Suprapubic skin (tissue), 3 donors: Measurements from ENCODE around the gene PCBD1.

Experiments
- CTCF ChIP-seq, 2 donors: fragments of 200-600 bp in 1 of 2; fragments of 450-650 bp in 1 of 2; sonication (generic) in 1 of 2; IDR thresholded peaks; one replicate each; pipeline ENCODE4 v1.5.1; 2016 to 2019; ENCODE audit warnings: antibody characterized with exemption in 2 of 2, mild to moderate bottlenecking in 1 of 2, moderate library complexity in 1 of 2
- POLR2A ChIP-seq, 2 donors: fragments of 450-650 bp; IDR thresholded peaks; one replicate each; pipeline ENCODE4 v1.6.1; 2017; ENCODE audit warnings: antibody characterized with exemption in 2 of 2, mild to moderate bottlenecking in 2 of 2, moderate library complexity in 2 of 2

- TF ChIP-seq POLR2A (IDR thresholded peaks at IDR 0.05) (no peak), CTCF (IDR thresholded peaks at IDR 0.05) (no peak)
These were observed 52.0 kb downstream of the PCBD1 start for GRCh38 chr10:70836319-70836718.
